GM21723 (cell line): ENCODE results near the gene RTP5.

ENCODE experiments used
- ATAC-seq: cut with Tn5 transposase; IDR thresholded peaks from one replicate; pipeline ENCODE4 v1.9.1; 2021; ENCODE audit warnings: mild to moderate bottlenecking, moderate library complexity; ENCODE audit not compliant: unreplicated experiment

The RTP5 gene

DNA sequence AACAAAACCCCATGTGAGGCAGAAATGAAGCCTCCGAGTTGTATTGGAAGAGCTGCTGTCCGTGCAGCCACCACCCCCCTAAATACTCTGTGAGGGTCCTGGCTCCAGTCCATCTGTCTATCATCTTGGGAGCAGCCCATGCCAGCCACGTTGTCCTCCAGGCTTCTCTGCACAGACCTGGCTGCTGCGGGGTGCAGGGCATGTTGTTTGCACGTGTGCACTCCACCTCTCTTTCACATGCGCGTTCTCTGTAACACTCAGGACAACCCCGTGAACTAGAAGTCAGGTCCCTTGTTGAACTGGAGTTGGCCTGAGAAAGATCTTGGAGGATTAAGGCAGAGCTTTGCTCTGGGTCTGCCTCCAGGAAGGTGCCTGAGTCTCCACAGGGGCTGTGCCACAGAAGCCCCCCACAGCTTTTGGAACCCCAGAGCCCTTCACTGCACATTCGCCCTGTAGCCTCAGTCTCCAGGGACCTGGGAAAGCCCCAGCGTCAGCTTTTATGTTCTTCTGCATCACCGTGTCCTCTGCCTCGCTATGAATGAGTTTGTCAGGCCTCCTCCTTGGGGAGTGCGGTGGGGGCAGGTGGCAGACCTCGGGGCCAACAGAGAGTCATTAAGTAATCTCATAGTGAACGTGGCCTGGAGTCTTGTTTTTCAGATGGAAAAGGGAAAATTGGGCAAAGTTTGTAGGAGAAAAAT lies 16.6 kb downstream of the RTP5 start:
- ATAC-seq = no peak

DNA sequence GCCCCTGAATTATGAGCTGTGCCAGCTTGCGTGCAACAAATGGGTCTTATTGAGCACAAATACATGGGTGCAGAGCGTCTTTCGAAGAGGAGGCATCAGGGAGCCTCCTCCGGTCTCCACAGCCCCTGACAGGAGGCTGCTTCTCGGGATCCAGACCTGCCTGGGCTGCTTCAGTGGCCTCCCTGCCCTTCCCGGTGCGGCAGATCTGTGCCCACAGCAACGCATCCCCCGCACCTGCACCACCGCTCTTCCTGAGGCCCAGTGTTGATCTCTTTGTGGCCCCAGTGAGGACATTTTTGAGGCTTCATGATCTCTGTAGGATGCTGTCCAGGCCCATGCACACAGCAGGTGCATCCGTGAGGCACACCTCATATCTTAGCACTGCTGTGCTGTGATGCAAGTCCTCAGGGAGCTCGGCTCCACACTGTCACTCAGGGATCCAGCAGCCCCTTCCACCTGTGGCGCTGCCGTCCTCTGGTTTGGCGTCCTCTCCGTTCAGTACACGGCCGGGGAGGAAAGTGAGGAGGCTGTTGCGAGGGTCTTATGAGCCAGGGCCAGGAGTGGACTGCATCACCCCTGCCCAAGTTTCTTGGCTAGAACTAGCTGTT lies 17.4 kb downstream of the RTP5 start:
- no peak for ATAC-seq

DNA sequence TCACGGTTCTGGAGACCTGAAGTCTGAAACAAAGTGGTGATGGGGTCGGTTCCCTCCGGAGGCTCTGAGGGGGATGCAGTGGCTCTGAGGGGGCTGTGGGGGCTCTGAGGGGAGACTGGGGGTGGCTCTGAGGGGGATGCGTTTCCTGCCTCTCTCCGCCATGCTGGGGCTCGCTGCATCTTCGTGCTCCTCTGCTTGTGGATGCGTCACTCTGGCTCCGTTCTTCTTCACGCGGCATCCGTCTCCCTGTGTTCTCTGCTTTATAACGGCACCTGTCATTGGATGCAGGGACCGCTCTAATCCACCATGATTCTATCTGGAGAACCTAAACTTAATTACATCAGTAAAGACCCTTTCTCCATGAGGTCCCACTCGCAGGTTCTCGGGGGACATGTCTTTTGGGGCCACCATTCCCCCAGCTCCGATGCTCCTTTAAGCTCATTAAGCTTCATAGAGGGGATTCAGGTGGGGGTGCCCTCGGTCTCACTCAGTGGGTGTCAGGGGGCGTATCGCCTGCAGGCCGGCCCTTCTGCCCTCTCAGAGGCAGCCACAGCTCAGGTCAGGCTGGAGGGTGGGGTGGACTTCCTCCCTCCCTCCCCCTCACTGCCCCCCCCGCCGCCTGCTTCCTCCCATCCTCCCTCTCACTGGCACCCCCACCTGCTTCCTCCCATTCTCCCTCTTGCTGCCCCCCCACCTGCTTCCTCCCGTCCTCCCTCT lies 18.4 kb downstream of the RTP5 start:
- ATAC-seq = no peak

DNA sequence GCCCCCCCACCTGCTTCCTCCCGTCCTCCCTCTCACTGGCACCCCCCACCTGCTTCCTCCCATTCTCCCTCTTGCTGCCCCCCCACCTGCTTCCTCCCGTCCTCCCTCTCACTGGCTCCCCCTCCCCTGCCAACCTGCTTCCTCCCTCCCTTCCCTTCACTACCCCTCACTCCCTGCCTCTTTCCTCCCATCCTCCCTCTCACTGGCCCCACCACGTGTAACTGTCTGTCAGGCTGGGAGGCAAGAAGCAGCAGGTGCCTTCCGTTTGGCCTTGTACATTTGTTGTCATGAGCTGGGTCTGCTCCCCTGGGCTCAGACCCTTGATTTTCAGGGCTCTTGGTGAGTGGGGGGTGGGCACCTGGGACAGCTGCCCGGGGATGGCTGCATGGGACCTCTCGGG lies 19.1 kb downstream of the RTP5 start:
- no peak for ATAC-seq

DNA sequence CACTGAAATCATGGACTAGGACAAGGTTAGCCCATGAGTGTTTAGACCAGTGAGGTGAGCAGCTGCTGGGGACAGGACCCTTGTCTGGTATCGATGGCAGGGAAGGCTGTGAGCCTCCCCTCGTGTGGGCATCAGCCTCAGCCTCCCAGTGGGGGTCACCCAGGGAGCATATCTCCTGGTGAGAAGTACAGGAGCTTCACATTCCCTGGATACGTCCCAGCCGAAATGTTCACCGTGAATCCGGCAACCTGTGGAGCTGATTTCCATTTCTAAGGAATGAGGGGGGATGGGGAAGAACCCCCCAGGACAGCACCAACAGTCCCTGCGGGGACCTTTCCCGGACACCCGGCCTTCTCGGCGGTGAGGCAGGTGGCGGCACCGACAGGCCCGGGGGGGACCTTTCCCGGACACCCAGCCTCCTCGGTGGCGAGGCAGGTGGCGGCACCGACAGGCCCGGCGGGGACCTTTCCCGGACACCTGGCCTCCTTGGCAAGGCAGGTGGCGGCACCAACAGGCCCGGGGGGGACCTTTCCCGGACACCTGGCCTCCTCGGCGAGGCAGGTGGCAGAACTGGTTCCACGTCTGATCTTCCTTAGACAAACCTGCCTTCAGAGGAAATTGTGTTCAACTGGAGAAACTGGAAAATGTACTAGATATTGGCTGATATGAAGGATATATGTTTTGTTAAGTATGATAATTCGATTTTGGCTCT lies 21.2 kb downstream of the RTP5 start:
- ATAC-seq = no peak

DNA sequence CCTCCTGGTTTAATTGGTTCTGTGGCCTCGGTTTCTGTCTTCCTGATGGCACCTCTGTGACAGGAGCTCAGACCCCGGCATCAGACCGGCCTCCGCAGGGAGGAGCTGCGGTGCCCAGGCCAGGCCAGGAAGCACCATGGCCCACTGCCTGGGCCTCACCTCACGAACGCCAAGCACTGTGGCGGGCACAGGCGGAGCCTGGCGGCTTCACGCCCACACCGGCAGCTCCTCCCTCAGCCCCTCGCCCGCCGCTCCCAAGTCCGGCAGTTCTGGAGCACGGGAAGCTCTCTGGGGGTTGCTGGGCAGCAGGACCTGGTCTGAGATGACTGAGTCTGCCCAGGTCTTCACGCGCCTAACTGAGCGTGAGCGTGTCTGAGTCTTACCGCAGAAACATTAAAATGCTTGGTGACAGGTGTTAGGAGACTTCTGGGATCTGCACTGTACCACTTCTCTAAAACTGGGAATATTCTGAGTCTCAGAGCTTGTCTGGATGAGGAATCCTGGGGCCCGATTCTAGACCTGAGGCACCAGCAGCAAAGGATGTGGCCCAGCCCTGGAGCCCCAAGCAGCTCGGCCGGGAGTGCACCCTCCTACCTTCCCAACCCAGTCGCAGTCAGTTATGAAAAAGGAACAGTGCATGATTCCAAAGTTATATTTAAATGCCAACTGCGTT lies 21.9 kb downstream of the RTP5 start:
- ATAC-seq = no peak

DNA sequence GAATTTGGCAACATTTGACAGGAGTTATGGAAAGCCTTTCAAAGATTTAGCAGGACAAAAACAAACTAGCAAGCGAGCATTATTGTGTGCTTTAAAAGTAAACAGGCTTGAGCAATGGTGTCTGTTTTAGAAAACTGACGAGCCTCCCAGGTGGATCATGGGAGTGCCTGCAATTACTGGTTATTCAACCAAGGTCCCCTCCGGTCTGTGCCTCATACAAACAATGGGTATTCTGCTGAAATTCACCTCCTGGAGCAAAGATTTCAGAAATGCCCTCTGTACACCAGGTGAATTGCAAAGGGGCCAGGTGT lies 22.4 kb downstream of the RTP5 start:
- ATAC-seq = no peak

DNA sequence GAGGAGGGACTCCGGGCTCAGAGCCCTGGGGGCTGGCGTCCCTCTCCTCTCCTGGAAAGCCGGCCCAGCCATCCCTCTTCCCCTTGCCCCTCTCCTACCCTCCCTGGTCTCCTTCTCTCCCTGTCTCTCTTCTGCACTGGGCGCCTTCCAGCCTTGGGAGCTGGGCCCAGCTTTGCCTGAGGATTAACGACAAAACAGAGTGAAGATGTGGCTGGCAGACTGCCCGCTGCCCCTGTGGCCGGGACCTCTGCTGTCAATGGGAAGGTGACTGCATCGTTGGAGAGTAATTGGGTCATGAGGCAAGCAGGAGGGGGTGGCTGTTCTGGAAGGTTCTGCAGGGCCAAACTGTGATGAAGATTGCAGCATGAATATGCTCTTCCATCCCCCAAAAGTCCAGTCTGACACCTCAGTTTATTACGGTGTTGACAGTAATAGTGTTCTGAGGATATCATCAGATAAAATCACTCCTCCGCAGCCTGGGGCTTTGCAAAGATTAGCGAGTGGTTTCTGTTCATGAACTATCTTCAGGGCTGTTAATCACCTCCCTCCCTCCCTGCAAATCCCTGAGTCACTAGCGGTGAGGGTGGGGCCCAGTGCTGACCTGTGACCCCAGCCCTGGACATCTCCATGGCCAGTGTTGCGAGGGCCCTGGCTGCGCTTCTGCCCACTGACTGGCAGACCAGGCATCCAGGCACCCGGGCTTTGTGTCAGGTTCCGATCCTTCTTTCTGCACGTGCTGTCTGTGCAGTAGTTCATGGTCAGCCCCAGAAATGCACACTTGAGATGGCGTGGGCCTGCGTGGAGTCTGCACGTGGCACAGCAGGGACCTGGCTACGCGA lies 23.0 kb downstream of the RTP5 start:
- ATAC-seq = no peak

DNA sequence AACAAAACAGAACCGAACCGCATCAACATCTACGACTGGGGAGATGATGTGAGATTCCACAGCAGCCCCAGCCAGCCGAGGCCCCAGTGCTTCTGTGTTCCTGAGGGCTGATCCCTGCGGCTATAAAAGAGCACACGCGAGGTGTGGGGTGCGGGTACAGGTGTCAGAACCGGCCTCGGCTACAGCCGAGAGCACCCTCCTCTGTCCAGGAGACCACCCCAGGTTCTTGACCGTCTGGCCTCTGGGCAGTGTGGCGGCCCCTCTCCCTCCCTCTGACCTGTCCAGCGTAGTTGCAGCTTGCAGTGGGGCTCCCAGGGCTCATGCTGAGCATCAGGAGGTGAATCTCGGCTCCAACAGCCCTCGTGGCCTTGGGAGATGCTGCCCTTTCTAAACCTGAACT lies 23.7 kb downstream of the RTP5 start:
- ATAC-seq = no peak

DNA sequence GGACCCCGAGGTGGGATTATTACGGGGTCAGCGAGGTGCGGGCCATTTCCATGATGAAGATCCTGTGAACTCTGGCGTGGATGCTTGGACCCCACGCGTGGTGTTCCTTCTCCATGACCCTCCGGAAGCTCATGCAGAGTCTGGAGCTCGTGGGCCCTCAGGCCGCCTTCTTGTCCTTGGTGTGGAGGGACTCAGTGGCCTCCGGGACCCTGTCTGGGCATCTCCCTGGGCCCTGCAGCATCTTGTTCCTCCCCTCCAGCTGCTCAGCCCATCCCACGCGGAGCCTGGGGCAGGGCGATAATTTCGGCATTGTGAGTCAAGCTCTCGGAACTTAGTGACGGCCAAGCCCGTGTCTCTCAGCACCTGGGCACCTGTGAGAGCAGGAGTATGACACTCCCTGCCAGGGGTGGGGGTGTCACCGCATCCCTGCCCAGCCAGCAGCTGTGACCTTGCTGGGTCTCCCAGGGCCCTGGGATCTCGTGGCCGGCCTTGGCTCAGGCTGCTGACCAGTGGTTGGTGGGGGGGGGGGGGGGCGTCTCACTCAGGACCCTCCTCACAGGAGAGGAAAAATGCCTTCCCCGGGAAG lies 24.6 kb downstream of the RTP5 start:
- ATAC-seq = no peak

DNA sequence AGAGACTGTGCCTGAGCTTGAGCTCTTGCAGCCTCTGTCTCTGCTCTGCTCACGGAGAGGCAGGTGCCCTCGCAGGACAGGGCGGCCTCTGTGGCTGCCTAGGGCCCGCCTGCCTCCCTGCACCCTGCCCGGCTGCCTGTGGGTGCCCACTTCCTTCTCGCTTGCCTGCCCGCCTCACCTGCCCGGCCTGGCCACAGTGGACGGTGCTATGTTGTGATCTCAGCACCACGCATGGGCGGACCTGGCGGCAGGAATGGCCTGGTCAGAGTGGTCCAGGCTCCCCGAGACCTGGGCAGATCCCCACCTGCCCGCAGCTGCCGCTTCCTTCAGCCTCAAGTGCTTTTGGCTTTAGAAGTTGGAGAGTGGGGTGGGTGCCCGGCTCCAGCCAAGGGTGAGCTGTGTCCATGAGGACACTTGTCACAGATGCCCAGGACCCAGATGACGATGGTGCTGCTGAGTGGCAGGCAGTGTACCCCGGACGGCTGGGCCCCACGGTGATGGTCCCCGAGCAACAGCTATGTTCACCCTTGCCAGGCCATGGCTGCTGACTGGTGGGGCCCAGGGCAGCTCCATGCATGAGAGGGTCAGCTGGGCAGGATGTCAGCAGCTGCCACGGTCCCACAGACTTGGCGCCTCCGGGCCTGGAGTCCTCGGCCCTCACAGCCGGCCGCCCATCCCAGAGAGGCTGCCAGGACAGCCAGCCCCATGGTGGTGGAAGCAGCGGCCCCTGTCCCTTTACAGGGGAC lies 25.3 kb downstream of the RTP5 start:
- no peak for ATAC-seq

DNA sequence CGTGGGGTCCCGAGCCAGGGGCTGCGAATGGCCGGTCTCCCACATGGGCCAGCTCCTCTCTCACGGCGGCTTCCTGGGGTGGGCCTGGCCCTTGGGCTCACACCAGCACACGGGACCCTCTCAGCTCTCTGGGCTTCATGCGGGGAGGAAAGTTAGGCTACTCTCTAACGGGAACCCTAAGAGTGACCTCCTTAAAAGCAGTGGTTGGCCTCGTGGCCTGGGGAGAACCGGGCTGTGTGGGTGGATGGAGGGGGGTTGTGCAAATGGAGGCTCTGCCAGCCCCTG lies 25.8 kb downstream of the RTP5 start:
- no peak for ATAC-seq

DNA sequence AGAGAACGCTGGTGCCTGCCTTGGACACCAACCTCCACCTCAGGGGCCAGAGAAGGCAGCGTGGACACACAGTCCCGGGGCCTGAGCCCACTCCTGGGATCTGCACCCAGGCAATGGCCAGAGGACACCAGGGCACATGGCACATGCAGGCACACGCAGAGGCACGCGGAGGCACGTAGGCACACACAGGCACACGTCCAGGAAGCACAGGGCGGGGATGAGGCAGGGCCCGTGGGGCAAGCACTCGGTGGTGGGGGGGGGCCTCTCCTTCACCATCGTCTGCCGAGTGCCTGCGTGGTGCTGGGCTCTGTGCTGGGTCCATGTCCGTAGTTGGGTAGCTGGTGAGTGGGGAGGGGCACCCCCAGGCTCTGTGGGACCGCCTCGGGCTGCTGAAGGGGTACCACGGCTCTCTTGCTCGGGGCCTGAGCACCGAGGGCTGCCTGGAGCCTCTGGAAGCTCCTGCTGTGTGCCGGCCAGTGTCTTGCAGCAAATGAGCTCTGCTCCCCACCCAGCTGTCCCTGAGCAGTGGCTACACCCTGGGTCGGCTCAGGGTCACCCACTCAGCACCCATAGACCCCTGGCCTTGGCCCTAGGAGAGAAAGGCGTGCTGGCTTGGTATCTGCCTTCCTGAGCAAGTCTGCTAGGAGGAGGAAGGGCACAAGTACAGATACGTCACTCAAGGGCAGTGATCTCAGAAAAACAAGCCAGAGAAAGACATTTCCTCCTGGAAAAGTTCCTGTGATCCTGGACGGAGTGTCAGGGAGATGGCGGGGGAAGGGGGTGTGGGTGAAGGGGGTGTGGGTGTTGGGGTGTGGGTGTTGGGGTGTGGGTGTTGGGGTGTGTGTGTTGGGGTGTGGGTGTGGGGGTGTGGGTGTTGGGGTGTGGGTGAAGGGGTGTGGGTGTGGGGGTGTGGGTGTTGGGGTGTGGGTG lies 26.4 kb downstream of the RTP5 start:
- ATAC-seq = no peak

DNA sequence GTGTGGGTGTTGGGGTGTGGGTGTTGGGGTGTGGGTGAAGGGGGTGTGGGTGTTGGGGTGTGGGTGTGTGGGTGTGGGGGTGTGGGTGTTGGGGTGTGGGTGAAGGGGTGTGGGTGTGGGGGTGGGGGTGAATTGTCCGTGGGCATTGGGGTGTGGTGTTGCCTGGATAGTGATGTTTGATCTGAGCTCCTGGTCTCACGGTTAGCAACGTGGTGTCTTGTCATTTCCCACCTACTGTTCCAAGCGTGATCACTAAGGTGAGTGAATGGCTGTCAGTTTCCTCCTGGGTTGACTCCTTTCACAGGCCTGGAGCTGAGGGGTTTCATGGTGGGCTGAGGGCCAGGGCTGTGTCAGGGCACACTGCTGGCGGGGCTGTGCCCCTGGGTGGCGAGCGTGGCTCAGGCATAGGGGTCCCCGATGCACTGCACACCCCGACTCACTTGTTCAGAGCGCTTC lies 27.2 kb downstream of the RTP5 start:
- ATAC-seq = no peak

DNA sequence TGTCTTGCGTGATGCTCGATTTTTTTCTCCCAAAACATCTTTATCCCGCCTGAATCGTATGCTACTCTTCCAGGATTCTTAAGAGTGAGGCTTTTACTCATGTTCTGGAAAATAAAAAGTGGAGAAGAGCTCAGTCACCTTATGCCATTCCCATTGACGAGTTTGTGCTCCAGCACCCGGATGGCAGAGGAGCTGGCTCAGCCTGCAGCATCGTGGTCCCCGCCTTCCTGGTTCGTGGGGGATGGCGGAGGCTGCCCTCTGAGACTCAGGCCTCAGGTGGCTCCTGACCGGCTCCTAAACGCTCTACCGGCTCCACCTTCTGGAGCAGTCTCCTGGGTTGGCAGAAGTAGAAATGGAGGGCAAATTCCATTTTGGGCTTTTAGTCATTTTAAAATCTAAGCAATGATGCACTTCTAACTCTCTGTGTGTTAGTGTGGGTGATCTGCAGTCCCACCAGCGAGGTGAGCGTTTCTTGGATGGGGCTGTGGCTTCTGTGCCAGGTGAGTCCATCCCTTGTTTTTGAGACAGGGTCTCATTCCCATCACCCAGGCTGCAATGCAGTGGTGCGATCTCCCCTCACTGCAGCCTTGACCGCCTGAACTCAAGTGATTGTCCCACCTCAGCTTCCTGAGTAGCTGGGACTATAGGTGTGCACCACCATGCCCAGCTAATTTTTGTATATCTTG lies 27.8 kb downstream of the RTP5 start:
- no peak for ATAC-seq

DNA sequence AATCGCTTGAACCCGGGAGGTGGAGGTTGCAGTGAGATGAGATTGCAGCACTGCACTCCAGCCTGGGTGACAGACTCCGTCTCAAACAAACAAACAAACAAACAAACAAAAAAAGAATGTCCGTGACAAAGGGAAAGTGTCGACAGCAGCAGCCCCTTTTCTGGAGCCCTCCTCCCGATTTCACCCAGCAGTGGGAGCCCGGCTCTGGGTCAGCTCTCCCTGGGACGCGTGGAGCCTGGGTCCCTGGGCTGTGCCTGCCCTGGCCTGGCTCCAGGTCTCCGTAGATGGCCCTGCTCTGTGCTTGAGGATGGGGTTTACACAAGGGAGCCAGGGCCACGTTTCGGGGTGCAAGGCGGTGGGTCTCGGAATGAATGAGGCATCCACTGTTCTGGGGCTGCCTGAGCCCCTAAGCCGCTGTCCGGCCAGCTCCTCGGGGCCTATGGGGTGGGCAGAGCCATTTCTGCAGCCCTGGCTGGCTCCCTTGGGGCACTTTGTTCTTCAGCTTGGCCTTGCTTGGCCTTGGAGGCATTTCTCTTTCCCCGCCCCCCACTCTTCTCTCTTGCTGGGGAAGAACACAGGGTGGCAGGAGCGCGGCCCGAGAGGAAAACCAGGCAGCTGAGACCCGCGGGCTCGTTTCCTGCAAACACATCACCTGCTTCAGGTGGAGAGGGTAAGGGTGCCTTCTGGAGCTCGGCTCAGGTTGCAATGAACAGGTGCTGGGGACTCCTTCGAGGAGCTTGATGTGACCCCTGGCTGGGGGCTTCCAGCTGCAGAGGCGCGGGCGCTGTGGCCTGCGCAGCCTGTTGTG lies 29.1 kb downstream of the RTP5 start:
- ATAC-seq = no peak
